Left ventricle myocardium inferior (tissue), 1 donor: ENCODE results near the gene SLC25A25. TPM values are rescaled to one million over a fixed set of nuclear protein-coding genes. Genes with fewer than 3 reads are reported as not detected.

Source experiments
- DNase-seq: peaks from one replicate; pipeline ENCODE4 v3.0.0-alpha.2; 2020
- H3K27ac ChIP-seq: fragments of 200-600 bp; replicated peaks from 2 replicates; pipeline ENCODE4 v1.8.0; 2021
- H3K27me3 ChIP-seq: fragments of 200-600 bp; 2 replicates; pipeline ENCODE4 v1.8.0; 2021; ENCODE audit warnings: low read depth
- H3K36me3 ChIP-seq: fragments of 200-600 bp; 2 replicates; pipeline ENCODE4 v1.8.0; 2021
- H3K4me1 ChIP-seq: fragments of 200-600 bp; 2 replicates; pipeline ENCODE4 v1.8.0; 2021
- H3K4me3 ChIP-seq: fragments of 200-600 bp; 2 replicates; pipeline ENCODE4 v1.8.0; 2021; ENCODE audit warnings: mild to moderate bottlenecking, moderate library complexity
- H3K9me3 ChIP-seq: fragments of 200-600 bp; replicated peaks from 2 replicates; pipeline ENCODE4 v1.8.0; 2021
- CTCF ChIP-seq: fragments of 200-600 bp; IDR thresholded peaks from 2 replicates; pipeline ENCODE4 v1.8.0; 2021; ENCODE audit warnings: antibody characterized with exemption, mild to moderate bottlenecking, borderline replicate concordance
- intact Hi-C: fragments of 100-400 bp; cut with micrococcal nuclease; formaldehyde crosslinking; loops from one replicate; pipeline ENCODE4 v1.11.0; 2022
- total RNA-seq: library from RNA; stranded (reverse); fragmentation: NEBNext Ultra II Directional; extraction: Animal tissue kit (Norgen Biotek cat#: 25700); gene quantifications from one replicate; pipeline ENCODE4 v1.2.1, GENCODE V29; 2021
- donor health status: DM: no; HTN: yes; CAD: no; lungs with severe emphysema.

The SLC25A25 gene
- total RNA-seq, 1 donor from 2014 or later: 5.4 TPM

DNA sequence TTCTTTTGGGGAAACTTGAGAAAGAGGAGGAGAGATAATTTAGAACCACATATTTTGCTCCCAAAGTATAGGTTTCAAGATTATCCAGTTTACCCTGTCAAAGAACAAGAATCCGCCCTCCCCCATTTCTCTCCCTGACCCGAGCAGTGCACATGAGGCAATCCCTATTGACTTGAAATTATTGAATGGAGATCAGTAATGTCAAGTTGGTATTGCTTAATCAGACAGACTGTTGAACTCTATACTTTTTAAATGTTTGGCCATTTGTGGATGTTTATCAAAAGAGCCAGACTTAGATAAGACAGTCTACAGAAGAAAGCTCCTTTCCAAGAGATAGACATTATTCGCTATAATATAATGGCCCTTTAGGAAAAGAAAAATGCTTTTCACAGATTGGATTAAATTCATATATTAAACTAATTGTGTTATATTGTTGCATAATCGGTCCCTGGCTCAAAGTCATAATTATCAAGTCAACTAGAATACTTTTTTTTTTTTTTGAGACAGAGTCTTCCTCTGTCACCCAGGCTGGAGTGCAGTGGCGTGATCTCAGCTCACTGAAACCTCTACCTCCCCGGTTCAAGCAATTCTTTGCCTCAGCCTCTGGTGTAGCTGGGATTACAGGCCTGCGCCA is 5.3 kb downstream of the SLC25A25 start:
- no peaks in the 10 kb centered on the region for H3K27me3 ChIP-seq
- intact Hi-C loops: no loop called here
- H3K36me3 ChIP-seq: no peaks in the 10 kb centered on the region
- DNase-seq: no peak
- H3K27ac ChIP-seq: peak overlapping the region; percentile 82
- no peak for TF ChIP-seq CTCF
- H3K4me3 ChIP-seq: peak overlapping the region; percentile 20
- no peaks in the 10 kb centered on the region for H3K9me3 ChIP-seq
- H3K4me1 ChIP-seq: peaks cover 68% of the 10 kb centered on the region

- H3K27ac ChIP-seq: peak overlapping the region; percentile 8
Observed at GRCh38 chr9:128077847-128078503, 9.9 kb downstream of the SLC25A25 start.

GRCh38 chr9:128078504-128079434 is 10.7 kb downstream of the SLC25A25 start:
- TF ChIP-seq CTCF: no peak
- intact Hi-C loops: no loop called here
- H3K27me3 ChIP-seq: no peaks in the 10 kb centered on the region
- no peaks in the 10 kb centered on the region for H3K9me3 ChIP-seq
- H3K27ac ChIP-seq: peak overlapping the region; percentile 8
- no peak overlapping the region for H3K4me3 ChIP-seq
- H3K4me1 ChIP-seq: peaks cover 59% of the 10 kb centered on the region
- no peaks in the 10 kb centered on the region for H3K36me3 ChIP-seq
- no peak for DNase-seq

More at GRCh38 chr9:128077847-128078503, 9.9 kb downstream of the SLC25A25 start:
- no peak overlapping the region for H3K4me3 ChIP-seq
- intact Hi-C loops: no loop called here
- H3K9me3 ChIP-seq: no peaks in the 10 kb centered on the region
- no peaks in the 10 kb centered on the region for H3K27me3 ChIP-seq
- peaks cover 66% of the 10 kb centered on the region for H3K4me1 ChIP-seq
- no peak for DNase-seq
- H3K36me3 ChIP-seq: no peaks in the 10 kb centered on the region
- no peak for TF ChIP-seq CTCF

- Histone ChIP-seq H3K36me3 (no peaks in the 10 kb centered on the region), H3K9me3 (no peaks in the 10 kb centered on the region), H3K4me3 (no peak overlapping the region), H3K4me1 (peaks cover 56% of the 10 kb centered on the region), H3K27ac (no peak overlapping the region), H3K27me3 (no peaks in the 10 kb centered on the region)
- no peak for TF ChIP-seq CTCF
- DNase-seq: no peak
- intact Hi-C loops: no loop called here
Observed at GRCh38 chr9:128080206-128080605, 12.2 kb downstream of the SLC25A25 start.

DNA sequence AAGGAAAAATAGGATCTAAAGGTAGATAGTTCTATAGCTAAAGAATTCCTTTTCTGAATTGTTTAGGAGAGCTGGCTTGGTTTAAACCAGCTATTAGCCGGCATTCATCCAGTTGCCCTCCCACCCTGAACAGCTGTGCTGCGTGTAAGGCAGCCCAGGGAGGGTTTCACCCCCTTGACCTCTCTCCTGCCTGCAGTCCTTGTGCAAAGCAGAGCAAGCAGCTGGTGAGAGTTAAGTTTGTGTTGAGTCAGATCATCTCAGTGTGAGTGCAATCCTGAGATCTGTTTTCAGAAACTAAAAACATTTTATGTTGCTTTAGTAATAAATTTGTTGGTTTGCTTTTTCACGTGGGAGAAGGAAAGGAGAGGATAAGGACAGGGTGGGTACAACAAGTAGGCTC is 13.0 kb downstream of the SLC25A25 start:
- Histone ChIP-seq H3K27ac (peak overlapping the region; percentile 25), H3K36me3 (no peaks in the 10 kb centered on the region), H3K4me3 (no peak overlapping the region), H3K4me1 (peaks cover 50% of the 10 kb centered on the region), H3K9me3 (no peaks in the 10 kb centered on the region), H3K27me3 (no peaks in the 10 kb centered on the region)
- intact Hi-C loops: no loop called here
- DNase-seq: no peak
- TF ChIP-seq CTCF: no peak
